Stimulated activated CD8-positive, alpha-beta memory T cell treated with anti-CD3 and anti-CD28 coated beads, Interleukin-15, amount 100 ng/mL, for 48 hours (primary cell): ENCODE measurements around the gene RBMS1.
A peak's percentile ranks its signal among the peaks of the same experiment; 100 is the strongest.

Experiments
- DNase-seq, 2 donors: peaks; one replicate each; pipeline ENCODE4 v3.0.0-alpha.2; 2020; ENCODE audit warnings: low read depth in 2 of 2

RBMS1 gene

GRCh38 chr2:160278101-160278878, 215.3 kb downstream of the RBMS1 start:
- no peak for DNase-seq

- DNase-seq, result no peak
Observed at GRCh38 chr2:160277151-160277550, 216.5 kb downstream of the RBMS1 start.

- no peak for DNase-seq
Observed at GRCh38 chr2:160275656-160276055, 218.0 kb downstream of the RBMS1 start.

GRCh38 chr2:160271171-160272086, 222.2 kb downstream of the RBMS1 start:
- DNase-seq, result no peak

GRCh38 chr2:160270571-160271113, 223.0 kb downstream of the RBMS1 start:
- DNase-seq, result no peak

- DNase-seq, result peak; percentile 48 to 63
Observed at GRCh38 chr2:160269803-160270570, 223.6 kb downstream of the RBMS1 start.

- DNase-seq, result no peak
Observed at GRCh38 chr2:160269365-160269764, 224.2 kb downstream of the RBMS1 start.

GRCh38 chr2:160268151-160268781, 225.3 kb downstream of the RBMS1 start:
- DNase-seq, result no peak

GRCh38 chr2:160267692-160268091, 225.9 kb downstream of the RBMS1 start:
- no peak for DNase-seq

GRCh38 chr2:160267022-160267421, 226.6 kb downstream of the RBMS1 start:
- DNase-seq, result no peak

GRCh38 chr2:160266037-160266551, 227.5 kb downstream of the RBMS1 start:
- DNase-seq, result no peak

GRCh38 chr2:160264308-160264707, 229.3 kb downstream of the RBMS1 start:
- DNase-seq, result no peak

GRCh38 chr2:160261732-160262131, 231.9 kb downstream of the RBMS1 start:
- DNase-seq, result no peak

- DNase-seq, result no peak
Observed at GRCh38 chr2:160258492-160258805, 235.2 kb downstream of the RBMS1 start.

GRCh38 chr2:160257743-160258491, 235.7 kb downstream of the RBMS1 start:
- no peak for DNase-seq

- DNase-seq, result no peak
Observed at GRCh38 chr2:160257041-160257742, 236.4 kb downstream of the RBMS1 start.

GRCh38 chr2:160256507-160256906, 237.1 kb downstream of the RBMS1 start:
- DNase-seq, result no peak

GRCh38 chr2:160255408-160255807, 238.2 kb downstream of the RBMS1 start:
- no peak for DNase-seq

GRCh38 chr2:160254189-160254762, 239.3 kb downstream of the RBMS1 start:
- no peak for DNase-seq
